Activated T-helper 2 cell treated with anti-CD3 and anti-CD28 coated beads, Interferon-gamma antibody, Interleukin-2, Interleukin-4, amounts not matched to agents 10 μg/mL and 5 μg/mL and 100 μg/mL, durations not matched to agents 14 hours and 24 hours and 36 hours (primary cell): ENCODE results near the gene RNF149. TPM values are rescaled to one million over a fixed set of nuclear protein-coding genes. Genes with fewer than 3 reads are reported as not detected.

ENCODE experiments used
- DNase-seq: peaks from one replicate; pipeline ENCODE4 v3.0.0; 2021; ENCODE audit warnings: low spot score
- H3K27ac Mint-ChIP-seq: one replicate; pipeline ENCODE4 v1.8.0; 2021; ENCODE audit warnings: mixed read lengths
- H3K27me3 Mint-ChIP-seq: one replicate; pipeline ENCODE4 v1.8.0; 2021; ENCODE audit warnings: low read depth, mixed read lengths
- H3K36me3 Mint-ChIP-seq: one replicate; pipeline ENCODE4 v1.8.0; 2021; ENCODE audit warnings: low read depth, mixed read lengths
- H3K4me1 Mint-ChIP-seq: one replicate; pipeline ENCODE4 v1.8.0; 2021; ENCODE audit warnings: low read depth, mixed read lengths
- H3K4me3 Mint-ChIP-seq: one replicate; pipeline ENCODE4 v1.8.0; 2021; ENCODE audit warnings: low read depth, mild to moderate bottlenecking, moderate library complexity, mixed read lengths
- H3K9me3 Mint-ChIP-seq: one replicate; pipeline ENCODE4 v1.8.0; 2021; ENCODE audit warnings: mixed read lengths
- intact Hi-C: fragments of 100-400 bp; cut with micrococcal nuclease; formaldehyde crosslinking; loops from one replicate; pipeline ENCODE4 v1.15.1; 2023
- total RNA-seq: library from RNA; stranded (reverse); gene quantifications from 2 replicates; pipeline ENCODE4 v1.2.3, GENCODE V29; 2022

Gene RNF149
- total RNA-seq, 1 donor from 2014 or later, result 54.9 TPM

GRCh38 chr2:101230541-101231001 lies 77.9 kb downstream of the RNF149 start:
- Mint-ChIP-seq H3K27me3 (no peaks in the 10 kb centered on the region), H3K4me1 (peaks cover 2% of the 10 kb centered on the region), H3K36me3 (peaks cover 3% of the 10 kb centered on the region)

More at GRCh38 chr2:101230541-101231001, 77.9 kb downstream of the RNF149 start:
- intact Hi-C loops, result no loop called here
- peaks cover 13% of the 10 kb centered on the region for H3K9me3 Mint-ChIP-seq
- DNase-seq, result no peak
- H3K4me3 Mint-ChIP-seq, result no peak overlapping the region
- no peak overlapping the region for H3K27ac Mint-ChIP-seq

Other genes starting within 250 kb of the RNF149 start
- 0.87 and 1.3 TPM in 2 replicates for gene TBC1D8, start 157.3 kb downstream of the RNF149 start, total RNA-seq
- 64.0 and 77.6 TPM in 2 replicates for gene CNOT11, start 55.8 kb downstream of the RNF149 start, total RNA-seq
- not detected in 2 replicates for gene CREG2, start 78.8 kb upstream of the RNF149 start, total RNA-seq
- gene RFX8, start 166.4 kb upstream of the RNF149 start, total RNA-seq, result 1.3 and 1.6 TPM in 2 replicates